Vagina (tissue), 2 donors: ENCODE data around the gene EFEMP2.

Experiments used
- CTCF ChIP-seq, 3 experiments: fragments of 450-650 bp in 2 of 3; fragments of 200-600 bp in 1 of 3; sonication (generic) in 1 of 3; IDR thresholded peaks; one replicate each; pipeline ENCODE4 v1.5.1; 2017 to 2019; ENCODE audit warnings: antibody characterized with exemption in 3 of 3, mild to moderate bottlenecking in 2 of 3, moderate library complexity in 2 of 3
- POLR2A ChIP-seq, 2 donors: fragments of 450-650 bp; IDR thresholded peaks; one replicate each; pipeline ENCODE4 v1.6.1; 2017; ENCODE audit warnings: antibody characterized with exemption in 2 of 2, mild to moderate bottlenecking in 2 of 2, moderate library complexity in 2 of 2

GRCh38 chr11:65853246-65853979 lies 19.2 kb downstream of the EFEMP2 start:
- TF ChIP-seq CTCF (IDR thresholded peaks at IDR 0.05) (no peak), POLR2A (IDR thresholded peaks at IDR 0.05) (no peak)
